Measurements from ENCODE around the gene NELFE.

- no peak for TF ChIP-seq CTCF (IDR thresholded peaks at IDR 0.05; ENCODE audit: low read length)
- TF ChIP-seq EZH2 (optimal IDR thresholded peaks at IDR 0.05; ENCODE audit: low read depth, low read length) = no peak
- no peak for TF ChIP-seq EZH2phosphoT487 (IDR thresholded peaks at IDR 0.05; ENCODE audit: low read length)
Measured at GRCh38 chr6:31972709-31973350, 14.1 kb upstream of the NELFE start.

All from MM.1S (cell line).